GM19238 (cell line): Measurements from ENCODE around the gene WNT7A.

Source experiments
- DNase-seq: peaks from one replicate; pipeline ENCODE4 v3.0.0; 2011; ENCODE audit warnings: low spot score; ENCODE audit not compliant: insufficient read length

WNT7A gene

DNA sequence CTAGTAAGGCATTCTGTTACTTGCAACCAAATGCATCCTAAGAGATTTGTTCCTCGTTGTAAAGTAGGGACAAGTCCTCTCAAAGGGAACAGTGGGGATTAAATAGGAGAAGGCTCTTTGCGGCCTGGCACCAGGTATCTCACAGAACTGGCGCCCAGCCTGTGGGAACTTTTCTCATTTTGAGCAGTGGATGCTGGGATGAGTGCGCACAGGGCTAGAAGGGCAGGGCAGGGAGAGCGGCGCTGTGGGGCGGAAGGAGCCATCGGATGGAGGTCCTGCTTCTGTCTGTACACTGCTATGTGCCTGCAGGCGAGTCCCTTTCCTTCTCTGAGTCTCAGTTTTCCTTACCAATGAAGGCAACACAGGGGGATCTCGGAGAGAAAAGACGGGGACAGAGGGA is 50.6 kb downstream of the WNT7A start:
- DNase-seq = no peak

- DNase-seq = no peak
These were observed 51.2 kb downstream of the WNT7A start for GRCh38 chr3:13828501-13829265.

GRCh38 chr3:13827699-13828098 is 52.2 kb downstream of the WNT7A start:
- no peak for DNase-seq

- no peak for DNase-seq
These were observed 52.6 kb downstream of the WNT7A start for GRCh38 chr3:13827256-13827655.

DNA sequence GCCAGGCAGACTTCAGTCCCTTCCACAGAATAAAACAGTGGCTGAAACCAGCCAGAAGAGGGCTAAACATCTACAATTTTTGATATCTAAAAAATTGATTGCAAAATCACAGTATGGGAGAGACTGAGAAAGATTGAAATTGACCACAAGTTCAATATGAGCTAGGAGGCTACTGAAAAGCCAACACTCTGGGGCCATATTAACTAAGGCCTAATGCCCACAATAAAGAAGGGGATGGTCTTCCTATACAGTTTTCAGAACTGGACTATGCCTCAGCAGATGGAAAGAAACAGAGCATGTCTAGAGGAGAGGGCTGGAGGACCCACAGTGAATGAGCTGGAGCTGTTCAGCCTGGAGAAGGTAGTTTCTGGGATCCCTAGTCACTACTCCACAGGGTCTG is 53.2 kb downstream of the WNT7A start:
- DNase-seq = no peak

DNA sequence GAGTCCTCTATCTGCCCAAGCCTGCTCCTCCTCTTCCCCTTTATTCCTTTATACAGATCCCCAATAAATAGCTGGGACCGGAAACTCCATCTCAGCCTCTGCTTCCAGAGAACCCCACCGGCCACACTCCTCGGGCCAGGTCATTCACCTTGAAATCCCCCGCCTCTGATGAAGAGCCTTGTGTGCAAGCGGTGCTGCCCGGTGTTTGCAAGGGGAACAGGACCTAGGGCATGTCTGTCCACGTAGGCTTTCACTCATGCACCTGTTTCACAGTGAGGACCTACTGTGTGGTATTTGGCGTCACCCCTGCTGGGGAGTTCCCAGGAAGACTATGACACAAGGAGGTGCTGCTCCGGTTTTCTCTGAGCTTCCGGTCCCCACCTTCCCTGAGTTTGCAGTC is 54.0 kb downstream of the WNT7A start:
- no peak for DNase-seq

DNA sequence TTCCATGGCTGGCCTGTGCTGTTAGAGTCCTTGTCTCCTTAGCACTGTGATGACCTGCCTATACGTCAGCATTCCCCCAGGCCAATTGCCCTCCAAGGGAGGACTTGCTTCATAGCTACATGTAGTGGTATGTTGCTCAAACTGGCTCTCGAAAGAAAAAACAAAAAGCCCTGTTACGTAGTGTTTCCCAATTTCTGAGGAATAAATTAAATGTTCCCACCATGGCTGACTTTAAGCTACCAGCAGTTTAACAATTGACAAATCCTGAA is 54.6 kb downstream of the WNT7A start:
- DNase-seq = no peak

GRCh38 chr3:13824521-13825310 is 55.2 kb downstream of the WNT7A start:
- no peak for DNase-seq

- DNase-seq = no peak
These were observed 56.2 kb downstream of the WNT7A start for GRCh38 chr3:13823692-13824091.

GRCh38 chr3:13822871-13823585 is 56.8 kb downstream of the WNT7A start:
- no peak for DNase-seq

GRCh38 chr3:13822042-13822441 is 57.8 kb downstream of the WNT7A start:
- DNase-seq = no peak

DNA sequence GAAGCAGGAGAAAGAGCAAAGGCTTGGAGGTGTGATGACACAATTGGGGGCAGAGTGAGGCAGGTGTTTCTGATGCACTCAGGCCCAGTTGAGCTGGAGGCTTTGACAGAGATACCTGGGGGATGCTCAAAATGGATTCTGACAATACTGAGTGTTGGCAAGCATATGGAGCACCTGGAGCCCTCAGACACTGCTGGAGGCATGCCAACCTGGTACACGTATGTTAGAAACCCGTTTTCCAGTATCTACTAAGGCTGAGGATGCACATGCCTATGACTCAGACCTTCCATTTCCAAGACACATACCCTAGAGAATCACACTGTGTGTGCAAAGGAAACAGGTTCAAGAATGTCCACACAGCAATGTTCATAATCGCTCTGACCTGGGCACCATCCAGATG is 58.7 kb downstream of the WNT7A start:
- DNase-seq = no peak

DNA sequence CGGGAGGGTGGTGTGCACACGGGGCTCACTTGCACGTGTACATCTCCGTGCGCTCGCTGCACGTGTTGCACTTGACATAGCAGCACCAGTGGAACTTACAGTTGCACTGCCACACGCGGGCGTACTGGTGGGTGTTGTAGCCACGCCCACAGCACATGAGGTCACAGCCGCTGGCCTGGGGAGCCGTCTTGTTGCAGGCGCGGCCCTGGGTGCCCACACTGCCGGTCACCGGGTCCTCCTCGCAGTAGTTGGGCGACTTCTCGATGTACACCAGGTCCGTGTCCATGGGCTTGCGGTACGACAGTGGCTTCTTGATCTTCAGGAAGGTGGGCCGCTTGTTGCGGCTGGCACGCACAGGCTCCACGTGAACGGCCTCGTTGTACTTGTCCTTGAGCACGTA is 61.0 kb downstream of the WNT7A start:
- DNase-seq = no peak

DNA sequence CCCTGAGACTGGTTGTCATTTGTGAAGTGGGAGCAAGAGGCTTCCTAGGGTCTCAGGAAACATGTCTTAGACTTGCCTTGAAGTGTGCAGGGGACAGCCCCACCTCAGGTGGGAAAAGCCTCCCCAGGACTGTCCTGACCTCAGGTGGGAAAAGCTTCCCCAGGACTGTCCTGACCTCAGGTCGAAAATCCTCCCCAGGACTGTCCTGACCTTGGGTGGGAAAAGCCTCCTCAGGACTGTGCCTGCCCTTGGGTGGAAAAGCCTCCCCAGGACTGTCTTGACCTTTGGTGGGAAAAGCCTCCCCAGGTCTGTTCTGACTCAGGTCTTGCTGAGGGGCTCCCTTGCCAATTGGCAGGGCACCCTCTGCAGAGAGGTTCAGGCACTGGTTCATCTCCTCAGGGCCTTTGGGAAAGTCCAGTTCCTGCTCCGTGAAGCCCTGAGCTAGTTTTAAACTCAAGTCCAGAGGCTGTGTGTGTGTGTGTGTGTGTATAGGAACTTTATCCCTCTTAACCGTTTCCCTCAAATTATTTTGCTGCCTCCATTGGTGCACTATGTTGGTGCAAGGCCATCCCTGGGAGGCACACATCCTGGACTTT is 64.7 kb downstream of the WNT7A start:
- DNase-seq = no peak

GRCh38 chr3:13812034-13812471 is 67.8 kb downstream of the WNT7A start:
- DNase-seq = no peak

DNA sequence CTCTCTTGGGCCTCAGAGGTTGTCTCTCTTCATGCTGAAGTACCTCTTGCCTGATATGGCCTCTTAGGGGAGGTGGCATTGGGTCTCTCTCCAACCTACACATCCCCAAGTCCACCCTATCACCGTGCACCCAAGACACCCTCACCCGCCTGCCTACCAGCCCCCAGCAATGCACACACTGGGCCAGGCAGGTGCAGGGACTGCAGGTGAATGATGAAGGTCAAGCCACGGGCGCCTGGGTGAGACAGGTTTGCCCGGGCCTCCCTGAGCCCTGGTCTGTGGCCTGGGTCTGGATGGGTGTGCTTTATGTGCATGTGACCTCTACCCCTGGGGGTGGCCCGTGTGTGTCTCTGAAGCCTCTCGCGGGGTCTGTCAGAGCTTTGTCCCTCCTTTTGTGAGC is 68.3 kb downstream of the WNT7A start:
- no peak for DNase-seq

- DNase-seq = no peak
These were observed 71.3 kb downstream of the WNT7A start for GRCh38 chr3:13808550-13808949.

DNA sequence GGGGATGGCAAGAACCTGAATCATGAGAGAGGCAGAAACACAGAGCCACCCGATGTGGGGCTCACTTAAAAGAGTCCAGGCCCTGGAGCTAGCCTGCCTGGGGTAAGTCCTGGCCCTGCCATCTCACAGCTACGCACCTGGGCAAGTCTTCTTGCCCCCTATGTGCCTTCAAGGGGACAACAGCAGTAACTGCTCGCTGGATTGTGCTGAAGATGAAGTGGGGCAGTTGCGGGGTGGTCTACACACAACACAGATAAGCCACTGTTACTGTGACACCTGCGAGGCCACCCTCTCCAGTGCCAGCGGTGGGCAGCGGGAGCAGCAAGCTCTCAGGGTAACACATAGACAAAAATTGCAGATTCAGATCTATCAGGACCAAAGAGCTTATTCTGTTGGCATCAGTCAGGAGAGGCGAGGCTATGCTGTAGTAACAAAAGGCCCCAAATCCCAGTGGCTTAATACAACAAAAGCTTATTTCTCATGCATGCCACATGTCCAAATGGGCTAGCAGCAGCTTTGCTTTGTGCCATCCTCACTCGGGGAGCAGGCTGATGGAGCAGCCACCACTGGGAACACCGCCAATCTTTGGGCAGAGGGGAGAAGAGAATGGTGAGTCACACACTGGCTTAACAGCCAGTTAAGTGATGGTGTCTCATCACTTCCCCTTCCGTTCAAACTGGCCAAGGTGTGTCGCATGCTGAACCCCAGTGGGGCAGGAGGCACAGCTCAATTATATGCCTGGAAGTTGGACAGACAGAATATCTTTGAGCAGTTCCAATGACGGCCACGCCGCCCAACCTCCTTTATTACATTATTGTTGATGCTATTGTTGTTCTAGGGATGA is 78.3 kb downstream of the WNT7A start:
- no peak for DNase-seq

GRCh38 chr3:13800064-13800463 is 79.8 kb downstream of the WNT7A start:
- DNase-seq = no peak

DNA sequence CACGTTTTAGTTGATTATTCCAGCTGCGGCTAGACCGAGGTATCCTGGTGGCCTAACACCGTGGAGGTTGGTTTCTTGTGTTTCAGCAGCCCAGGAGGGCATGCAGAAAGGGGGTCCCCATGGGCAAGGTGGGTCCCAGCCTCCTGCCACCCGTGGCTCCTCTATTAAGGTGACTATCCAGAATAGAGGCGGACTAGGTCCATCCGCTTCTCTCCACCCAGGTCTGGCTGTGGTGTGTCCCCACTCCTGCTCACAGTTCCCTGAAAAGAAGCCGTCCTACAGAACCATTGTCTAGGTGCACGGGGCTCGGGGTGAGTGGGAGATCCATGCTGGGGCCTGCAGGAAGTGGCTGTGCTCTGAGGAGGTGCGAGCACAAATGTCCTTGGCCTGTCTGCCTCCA is 81.5 kb downstream of the WNT7A start:
- DNase-seq = no peak
